ENCODE results near the gene OR5K2.

Gene OR5K2

DNA sequence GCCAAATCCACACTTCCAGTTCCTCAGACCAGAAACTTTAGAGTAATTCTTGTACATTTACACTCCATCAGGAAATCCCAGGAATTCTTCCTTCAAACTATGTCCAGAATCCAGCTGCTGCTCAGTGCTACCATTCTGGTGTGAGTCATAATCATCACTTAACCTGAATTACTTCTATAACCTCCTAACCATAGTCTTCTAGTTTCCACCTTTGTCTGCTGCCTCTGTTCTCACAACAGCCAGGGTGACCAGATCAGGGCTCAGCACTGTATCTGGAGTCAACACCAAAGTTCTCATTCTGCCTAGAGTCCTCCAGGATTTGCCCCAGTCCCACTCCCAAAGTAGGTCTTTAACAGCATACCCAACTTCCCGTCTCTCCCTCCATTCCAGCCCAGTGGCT lies 21.9 kb downstream of the OR5K2 start:
- H3K9ac ChIP-seq, result no peak overlapping the region
- peaks cover 19% of the 10 kb centered on the region for H4K20me1 ChIP-seq
- no peak overlapping the region for H3K4me2 ChIP-seq
- TF ChIP-seq Cebpa-rat (IDR thresholded peaks at IDR 0.05), result no peak
- peaks cover 61% of the 10 kb centered on the region for H3K36me3 ChIP-seq
- H3K4me3 ChIP-seq, result no peak overlapping the region
- no peaks in the 10 kb centered on the region for H3K9me3 ChIP-seq
- peaks cover 13% of the 10 kb centered on the region for H3K4me1 ChIP-seq
- no peaks in the 10 kb centered on the region for H3K27me3 ChIP-seq
- no peak overlapping the region for H3K27ac ChIP-seq

DNA sequence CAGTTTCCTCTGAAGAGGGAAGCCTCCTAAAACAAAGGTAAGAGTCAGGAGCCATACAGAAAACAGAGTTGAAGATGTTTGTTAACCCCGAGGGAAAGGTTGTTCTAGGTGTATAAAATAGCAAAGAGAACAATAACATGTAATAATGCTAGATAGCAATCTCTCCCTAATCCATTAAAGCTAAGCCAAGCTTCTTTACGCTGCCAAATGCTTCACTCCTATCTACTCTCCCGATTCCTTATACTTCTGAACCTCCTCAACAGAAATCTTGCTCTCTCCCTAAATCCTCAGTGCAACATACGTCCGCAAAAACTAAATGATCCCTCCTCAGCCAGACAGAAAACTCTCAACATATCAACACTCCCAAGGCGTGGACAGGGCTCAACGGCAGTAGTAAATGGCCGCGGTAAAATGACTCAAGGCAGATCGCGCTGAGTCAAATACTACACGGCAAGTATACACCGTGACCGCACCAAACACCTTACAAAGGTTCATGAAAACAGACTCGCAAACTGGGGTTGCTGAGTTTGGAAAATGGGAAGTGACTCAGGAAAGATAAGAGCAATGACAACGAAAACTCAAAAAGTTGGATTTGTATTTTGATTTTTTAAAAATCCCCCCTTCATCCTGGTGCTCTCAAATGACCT lies 24.5 kb downstream of the OR5K2 start:
- H3K4me2 ChIP-seq, result peak overlapping the region; percentile 88
- no peaks in the 10 kb centered on the region for H3K9me3 ChIP-seq
- H3K27ac ChIP-seq, result peak overlapping the region; percentile 88
- H3K27me3 ChIP-seq, result no peaks in the 10 kb centered on the region
- H4K20me1 ChIP-seq, result peaks cover 19% of the 10 kb centered on the region
- peak overlapping the region; percentile 95 for H3K9ac ChIP-seq
- H3K4me1 ChIP-seq, result peaks cover 13% of the 10 kb centered on the region
- peak overlapping the region; percentile 91 for H3K4me3 ChIP-seq
- H3K36me3 ChIP-seq, result peaks cover 41% of the 10 kb centered on the region
- no peak for TF ChIP-seq Cebpa-rat (IDR thresholded peaks at IDR 0.05)

DNA sequence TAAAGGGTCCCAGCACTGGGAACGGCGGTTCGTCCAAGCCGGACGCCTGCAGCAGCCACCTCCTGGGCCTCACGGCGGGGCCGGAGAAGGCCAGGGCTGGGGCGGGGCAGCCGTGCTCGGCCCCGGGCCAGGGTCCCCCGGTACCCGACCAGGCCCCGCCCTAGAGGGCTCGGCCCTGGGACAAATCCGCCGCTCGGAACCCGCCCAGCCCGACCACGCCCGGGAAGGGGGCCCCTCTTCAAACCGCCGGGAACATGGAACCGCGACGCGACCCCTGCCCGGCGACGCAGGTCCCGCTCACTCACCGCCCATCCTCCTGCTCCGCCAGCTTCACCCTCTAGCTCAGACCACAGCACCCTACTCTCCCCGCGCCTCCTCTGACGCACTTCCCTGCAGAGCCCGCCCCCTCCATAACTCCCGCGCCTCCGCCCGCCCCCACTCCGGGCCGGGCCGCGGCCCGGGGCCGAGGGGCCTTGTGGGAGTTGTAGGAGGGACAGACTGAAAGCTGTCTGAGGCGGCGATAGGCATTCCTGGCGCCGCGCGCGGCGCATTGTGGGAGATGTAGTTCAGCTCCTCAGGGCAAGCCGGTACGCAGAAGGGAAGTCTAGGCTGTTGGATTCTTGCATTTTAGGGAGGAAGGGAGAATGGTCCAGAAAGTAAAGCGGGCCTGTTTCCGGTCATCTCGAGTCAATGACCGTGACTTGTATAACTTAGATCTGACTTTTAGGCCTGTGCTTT lies 25.2 kb downstream of the OR5K2 start, which contains the start of gene CLDND1:
Gene CLDND1, minus strand, starts transcription at position 359 of the 738 bp plus-strand sequence. CDS start 1,478 bp downstream, outside the sequence.
- H3K36me3 ChIP-seq, result peaks cover 35% of the 10 kb centered on the region
- peak within 1 kb of the TSS; percentile 88 for H3K27ac ChIP-seq
- H3K27me3 ChIP-seq, result no peaks in the 10 kb centered on the region
- peak within 1 kb of the TSS; percentile 88 for H3K4me2 ChIP-seq
- peaks cover 13% of the 10 kb centered on the region for H3K4me1 ChIP-seq
- H3K9ac ChIP-seq, result peak within 1 kb of the TSS; percentile 95
- peak within 1 kb of the TSS; percentile 91 for H3K4me3 ChIP-seq
- H3K9me3 ChIP-seq, result no peaks in the 10 kb centered on the region
- no peak for TF ChIP-seq Cebpa-rat (IDR thresholded peaks at IDR 0.05)
- H4K20me1 ChIP-seq, result peaks cover 19% of the 10 kb centered on the region

DNA sequence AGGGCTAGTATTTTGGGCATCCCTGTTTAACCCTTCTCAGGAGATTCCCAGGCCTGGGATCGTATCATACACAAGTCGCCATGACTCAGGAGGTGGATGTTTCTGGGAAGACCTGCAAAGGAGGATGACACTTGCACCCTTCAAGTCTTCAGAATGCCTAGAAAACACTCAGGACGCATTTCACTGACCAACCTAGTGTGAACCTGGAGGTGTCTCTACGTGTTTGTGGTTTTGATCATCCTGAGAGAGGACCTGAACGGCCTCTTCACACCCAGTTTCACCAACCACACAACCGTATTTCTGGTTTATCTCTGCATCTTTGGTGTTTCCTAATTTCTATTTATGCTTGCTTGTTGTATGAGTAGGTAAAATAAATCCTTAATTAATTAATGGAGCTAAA lies 28.0 kb downstream of the OR5K2 start:
- no peak for TF ChIP-seq Cebpa-rat (IDR thresholded peaks at IDR 0.05)
- Histone ChIP-seq H3K9ac (no peak overlapping the region), H4K20me1 (peaks cover 14% of the 10 kb centered on the region), H3K9me3 (no peaks in the 10 kb centered on the region), H3K27ac (no peak overlapping the region), H3K4me1 (peaks cover 13% of the 10 kb centered on the region), H3K4me3 (no peak overlapping the region), H3K4me2 (no peak overlapping the region), H3K36me3 (peaks cover 7% of the 10 kb centered on the region; the same call in 1 of the 2 replicates), H3K27me3 (no peaks in the 10 kb centered on the region)

DNA sequence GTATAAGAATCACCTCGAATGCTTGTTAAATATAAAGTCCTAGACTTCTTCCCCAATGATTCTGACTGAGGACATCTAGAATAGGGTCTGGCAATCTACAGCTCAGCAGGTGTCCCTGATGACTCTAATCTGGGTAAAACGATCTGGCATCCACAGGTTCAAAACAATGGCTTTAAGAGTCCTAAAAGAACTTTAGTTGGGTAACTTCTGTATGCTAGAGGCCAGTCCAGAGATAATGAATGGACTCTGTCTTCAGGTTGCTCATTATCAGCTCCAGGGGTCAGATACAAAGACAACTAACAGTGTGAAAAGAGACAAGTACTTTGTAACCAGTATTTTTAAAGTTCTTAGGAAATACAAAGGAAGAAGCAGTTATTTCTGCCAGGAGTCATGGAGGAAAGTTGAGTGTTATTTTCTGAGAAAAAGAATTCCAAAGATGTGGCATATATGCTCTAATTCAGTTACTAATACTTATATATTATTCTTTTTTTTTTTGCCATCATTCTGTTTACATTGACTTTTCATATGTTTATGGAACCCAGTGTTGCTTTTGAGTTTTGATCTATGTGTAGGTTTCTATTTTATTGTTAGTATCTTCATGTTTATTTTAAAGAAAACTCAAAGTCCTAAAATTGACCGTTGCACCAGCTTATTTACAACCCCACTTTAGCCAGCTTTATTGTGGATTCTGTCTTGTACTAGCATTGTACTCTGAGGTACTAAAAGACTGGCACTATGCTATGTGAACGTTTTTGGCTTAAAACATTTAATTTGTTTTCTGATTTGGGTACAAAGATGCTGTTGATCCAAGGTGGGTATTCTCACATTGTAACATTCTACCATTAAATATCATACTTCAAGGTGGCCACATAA lies 31.2 kb downstream of the OR5K2 start:
- Histone ChIP-seq H3K4me3 (no peak overlapping the region), H4K20me1 (no peaks in the 10 kb centered on the region), H3K9ac (no peak overlapping the region), H3K36me3 (no peaks in the 10 kb centered on the region), H3K4me1 (no peaks in the 10 kb centered on the region), H3K9me3 (no peaks in the 10 kb centered on the region), H3K27me3 (no peaks in the 10 kb centered on the region), H3K4me2 (no peak overlapping the region), H3K27ac (no peak overlapping the region)
- no peak for TF ChIP-seq Cebpa-rat (IDR thresholded peaks at IDR 0.05)

DNA sequence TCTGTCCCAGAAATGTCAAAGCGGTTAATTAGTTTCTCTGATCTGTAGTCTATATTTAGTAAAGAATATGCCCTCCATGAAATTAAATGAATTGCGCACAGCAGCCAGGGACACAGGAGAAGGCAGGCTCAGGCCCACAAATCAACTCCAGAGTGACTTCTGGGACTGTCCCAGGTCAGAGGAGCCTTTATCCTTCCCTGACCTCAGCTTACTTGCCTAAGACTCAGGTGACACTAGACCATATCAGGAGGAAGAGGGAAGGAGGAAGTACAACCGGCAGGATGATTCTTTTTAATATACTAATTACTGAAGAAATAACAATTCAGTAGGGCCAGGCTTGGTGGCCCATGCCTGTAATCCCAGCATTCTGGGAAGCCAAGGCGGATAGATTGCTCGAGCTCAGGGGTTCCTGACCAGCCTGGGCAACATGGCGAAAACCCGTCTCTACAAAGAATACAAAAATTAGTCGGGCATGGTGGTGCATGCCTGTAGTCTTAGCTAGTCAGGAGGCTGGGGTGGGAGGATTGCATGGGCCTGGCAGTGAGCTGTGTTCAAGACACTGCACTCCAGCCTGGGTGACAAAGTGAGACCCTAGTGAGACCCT lies 32.5 kb downstream of the OR5K2 start:
- Histone ChIP-seq H3K4me1 (no peaks in the 10 kb centered on the region), H3K9ac (no peak overlapping the region), H4K20me1 (no peaks in the 10 kb centered on the region), H3K27me3 (no peaks in the 10 kb centered on the region), H3K4me3 (no peak overlapping the region), H3K9me3 (no peaks in the 10 kb centered on the region), H3K36me3 (no peaks in the 10 kb centered on the region), H3K27ac (no peak overlapping the region), H3K4me2 (no peak overlapping the region)
- TF ChIP-seq Cebpa-rat (IDR thresholded peaks at IDR 0.05), result no peak

DNA sequence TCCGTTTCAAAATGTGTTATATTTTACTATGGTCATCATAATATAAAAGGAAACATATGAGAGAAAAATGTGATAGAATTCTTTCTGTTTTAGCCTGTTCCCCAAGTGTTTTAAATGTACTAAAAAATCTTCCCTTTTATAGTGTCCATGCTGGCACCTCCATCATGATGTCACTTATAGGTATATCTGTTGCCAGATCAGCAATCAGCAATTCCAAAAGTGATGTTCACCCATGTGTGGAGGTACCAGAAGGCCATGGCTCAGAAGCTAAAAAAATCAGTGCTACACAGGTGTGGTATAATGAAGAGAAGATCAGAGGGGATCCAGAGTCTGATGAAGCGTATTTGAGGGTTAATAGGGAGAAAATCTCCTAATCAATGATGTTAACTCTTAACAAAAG lies 33.2 kb downstream of the OR5K2 start:
- Histone ChIP-seq H3K27me3 (no peaks in the 10 kb centered on the region), H3K27ac (no peak overlapping the region), H3K4me3 (no peak overlapping the region), H3K9ac (no peak overlapping the region), H3K4me2 (no peak overlapping the region), H3K4me1 (no peaks in the 10 kb centered on the region), H3K9me3 (no peaks in the 10 kb centered on the region), H4K20me1 (no peaks in the 10 kb centered on the region), H3K36me3 (no peaks in the 10 kb centered on the region)
- TF ChIP-seq Cebpa-rat (IDR thresholded peaks at IDR 0.05), result no peak

DNA sequence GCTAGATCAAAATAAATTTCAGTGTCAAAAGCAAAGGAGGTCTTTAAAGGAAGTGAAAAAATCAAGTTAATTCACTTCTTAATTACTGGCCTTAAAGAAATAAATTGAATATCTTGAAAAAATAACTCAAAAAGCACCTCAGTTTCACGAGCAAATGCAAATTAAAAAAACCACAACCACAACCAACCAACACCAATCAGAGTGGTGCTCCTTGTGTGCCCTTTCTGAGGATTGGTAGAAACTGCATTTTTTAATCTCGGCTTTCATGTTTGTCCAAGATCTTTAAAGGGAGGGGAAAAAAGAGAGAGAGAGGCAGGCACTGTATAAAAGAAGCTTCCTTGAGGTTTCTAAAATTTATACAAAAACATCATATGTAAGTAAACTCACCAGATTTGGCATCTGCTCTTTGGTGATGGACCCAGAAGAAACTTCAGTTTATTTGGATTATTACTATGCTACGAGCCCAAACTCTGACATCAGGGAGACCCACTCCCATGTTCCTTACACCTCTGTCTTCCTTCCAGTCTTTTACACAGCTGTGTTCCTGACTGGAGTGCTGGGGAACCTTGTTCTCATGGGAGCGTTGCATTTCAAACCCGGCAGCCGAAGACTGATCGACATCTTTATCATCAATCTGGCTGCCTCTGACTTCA lies 34.3 kb downstream of the OR5K2 start, which contains the start of gene GPR15:
Gene GPR15, plus strand, starts transcription at position 357 of the 653 bp plus-strand sequence. Its CDS starts 56 bp downstream, at position 413.
- H3K27ac ChIP-seq, result no peak within 1 kb of the TSS
- TF ChIP-seq Cebpa-rat (IDR thresholded peaks at IDR 0.05), result no peak
- no peaks in the 10 kb centered on the region for H4K20me1 ChIP-seq
- no peaks in the 10 kb centered on the region for H3K9me3 ChIP-seq
- H3K27me3 ChIP-seq, result no peaks in the 10 kb centered on the region
- no peak within 1 kb of the TSS for H3K4me2 ChIP-seq
- H3K4me3 ChIP-seq, result no peak within 1 kb of the TSS
- H3K36me3 ChIP-seq, result no peaks in the 10 kb centered on the region
- no peaks in the 10 kb centered on the region for H3K4me1 ChIP-seq
- no peak within 1 kb of the TSS for H3K9ac ChIP-seq

DNA sequence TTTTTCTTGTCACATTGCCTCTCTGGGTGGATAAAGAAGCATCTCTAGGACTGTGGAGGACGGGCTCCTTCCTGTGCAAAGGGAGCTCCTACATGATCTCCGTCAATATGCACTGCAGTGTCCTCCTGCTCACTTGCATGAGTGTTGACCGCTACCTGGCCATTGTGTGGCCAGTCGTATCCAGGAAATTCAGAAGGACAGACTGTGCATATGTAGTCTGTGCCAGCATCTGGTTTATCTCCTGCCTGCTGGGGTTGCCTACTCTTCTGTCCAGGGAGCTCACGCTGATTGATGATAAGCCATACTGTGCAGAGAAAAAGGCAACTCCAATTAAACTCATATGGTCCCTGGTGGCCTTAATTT lies 34.8 kb downstream of the OR5K2 start:
- no peak overlapping the region for H3K27ac ChIP-seq
- H3K9ac ChIP-seq, result no peak overlapping the region
- H3K4me2 ChIP-seq, result no peak overlapping the region

More for the DNA sequence above, 34.8 kb downstream of the OR5K2 start:
- no peaks in the 10 kb centered on the region for H3K9me3 ChIP-seq
- no peak for TF ChIP-seq Cebpa-rat (IDR thresholded peaks at IDR 0.05)
- H3K36me3 ChIP-seq, result no peaks in the 10 kb centered on the region
- no peak overlapping the region for H3K4me3 ChIP-seq
- no peaks in the 10 kb centered on the region for H3K27me3 ChIP-seq
- no peaks in the 10 kb centered on the region for H3K4me1 ChIP-seq
- H4K20me1 ChIP-seq, result no peaks in the 10 kb centered on the region

Measured in BLaER1 (cell line).